ENCODE data around the gene DRICH1. TPM values are rescaled to one million over a fixed set of nuclear protein-coding genes. Genes with fewer than 3 reads are reported as not detected.
"Not testable (repeated sequence)": the region's sequence is repeated elsewhere in the genome, so short reads cannot be mapped to it uniquely, and the experiment has no call there.

DRICH1 gene, protein sequence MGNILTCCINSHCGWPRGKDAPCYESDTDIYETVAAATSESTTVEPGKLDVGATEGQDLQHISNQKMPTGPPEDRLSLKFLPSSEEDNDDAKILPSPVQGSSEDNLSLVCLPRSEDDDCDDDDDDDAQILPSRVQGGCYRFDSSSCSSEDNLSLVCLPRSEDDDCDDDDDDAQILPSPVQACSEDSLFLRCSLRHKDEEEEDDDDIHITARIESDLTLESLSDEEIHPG
- 0.38 TPM in 1 of 2 replicates, not detected in the other for total RNA-seq

DNA sequence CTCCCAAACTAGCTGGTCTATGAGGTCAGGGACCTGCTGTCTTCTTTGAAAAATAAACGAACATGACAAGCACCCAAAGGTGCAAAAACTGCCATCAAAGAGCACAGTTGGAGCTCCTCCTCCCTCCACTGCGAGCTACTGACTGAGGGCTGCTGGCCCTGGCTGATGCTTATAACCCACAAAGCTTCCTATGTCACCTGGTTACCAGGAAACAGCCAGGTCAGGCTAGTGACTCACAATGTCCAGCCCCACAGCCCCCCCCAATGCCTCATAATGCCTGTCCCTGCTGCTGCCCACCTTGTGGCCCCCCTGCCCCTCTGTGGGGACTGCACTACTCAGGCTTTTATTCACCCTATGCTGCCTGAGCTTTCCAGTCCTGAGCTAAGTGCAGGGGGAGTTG lies at the start of gene DRICH1:
TSS of gene DRICH1 (minus strand) at position 144 of the 400 bp plus-strand sequence. CDS start 298 bp downstream, outside the sequence.
- TF ChIP-seq, protein P1, sequence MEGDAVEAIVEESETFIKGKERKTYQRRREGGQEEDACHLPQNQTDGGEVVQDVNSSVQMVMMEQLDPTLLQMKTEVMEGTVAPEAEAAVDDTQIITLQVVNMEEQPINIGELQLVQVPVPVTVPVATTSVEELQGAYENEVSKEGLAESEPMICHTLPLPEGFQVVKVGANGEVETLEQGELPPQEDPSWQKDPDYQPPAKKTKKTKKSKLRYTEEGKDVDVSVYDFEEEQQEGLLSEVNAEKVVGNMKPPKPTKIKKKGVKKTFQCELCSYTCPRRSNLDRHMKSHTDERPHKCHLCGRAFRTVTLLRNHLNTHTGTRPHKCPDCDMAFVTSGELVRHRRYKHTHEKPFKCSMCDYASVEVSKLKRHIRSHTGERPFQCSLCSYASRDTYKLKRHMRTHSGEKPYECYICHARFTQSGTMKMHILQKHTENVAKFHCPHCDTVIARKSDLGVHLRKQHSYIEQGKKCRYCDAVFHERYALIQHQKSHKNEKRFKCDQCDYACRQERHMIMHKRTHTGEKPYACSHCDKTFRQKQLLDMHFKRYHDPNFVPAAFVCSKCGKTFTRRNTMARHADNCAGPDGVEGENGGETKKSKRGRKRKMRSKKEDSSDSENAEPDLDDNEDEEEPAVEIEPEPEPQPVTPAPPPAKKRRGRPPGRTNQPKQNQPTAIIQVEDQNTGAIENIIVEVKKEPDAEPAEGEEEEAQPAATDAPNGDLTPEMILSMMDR (IDR thresholded peaks at IDR 0.05; ENCODE audit: insufficient read depth, low read length, severe bottlenecking) = no peak
- no peaks in the 10 kb centered on the region for H3K27me3 ChIP-seq (ENCODE audit: control insufficient read depth, insufficient read depth, low read length)
- H3K36me3 ChIP-seq (ENCODE audit: control insufficient read depth, insufficient read depth, low read length) = no peaks in the 10 kb centered on the region
- FAIRE-seq = no peak
- no peak within 1 kb of the TSS for H3K4me3 ChIP-seq (ENCODE audit: low read depth, low read length)
- no peak for DNase-seq (ENCODE audit: low read depth)

DNA sequence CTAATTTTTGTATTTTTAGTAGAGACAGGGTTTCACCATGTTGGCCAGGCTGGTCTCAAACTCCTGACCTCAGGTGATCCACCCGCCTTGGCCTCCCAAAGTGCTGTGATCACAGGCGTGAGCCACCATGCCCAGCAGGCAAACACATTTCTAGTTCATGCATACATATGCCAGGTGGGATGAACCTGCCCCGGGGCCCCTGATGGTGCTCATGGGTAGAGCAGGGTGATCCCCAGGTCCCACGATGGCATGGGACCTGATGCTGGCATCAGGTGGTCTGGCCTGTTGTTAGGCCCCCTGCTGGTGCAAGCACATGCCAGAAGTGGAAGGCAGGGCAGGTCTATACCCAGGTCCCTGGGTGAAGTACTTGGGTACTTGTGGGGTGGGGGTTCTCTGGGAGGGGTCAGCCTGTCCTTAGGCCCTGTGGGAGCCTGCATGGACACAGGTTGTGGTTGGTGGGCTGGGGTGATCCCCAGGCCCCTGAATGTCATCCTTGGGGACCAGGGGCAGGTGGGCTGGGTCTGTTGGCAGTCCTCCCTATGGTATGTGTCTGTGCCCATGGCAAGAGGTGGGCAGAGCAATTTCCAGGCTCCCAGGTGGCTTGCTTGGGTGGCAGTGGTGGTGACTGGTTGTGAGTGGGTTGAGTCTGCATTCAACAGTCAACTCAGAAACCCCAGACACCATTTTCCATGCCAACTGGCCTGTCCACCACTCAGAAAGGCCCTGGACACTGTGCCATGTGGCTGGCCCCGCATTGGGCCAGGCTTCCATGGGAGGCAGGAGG lies 49.1 kb upstream of the DRICH1 start:
- FAIRE-seq = no peak
- Histone ChIP-seq H3K36me3 (ENCODE audit: control insufficient read depth, insufficient read depth, low read length) (no peaks in the 10 kb centered on the region), H3K27me3 (ENCODE audit: control insufficient read depth, insufficient read depth, low read length) (no peaks in the 10 kb centered on the region), H3K4me3 (ENCODE audit: low read depth, low read length) (no peak overlapping the region)
- DNase-seq (ENCODE audit: low read depth) = no peak
- TF ChIP-seq, protein P1 (IDR thresholded peaks at IDR 0.05; ENCODE audit: insufficient read depth, low read length, severe bottlenecking) = no peak

DNA sequence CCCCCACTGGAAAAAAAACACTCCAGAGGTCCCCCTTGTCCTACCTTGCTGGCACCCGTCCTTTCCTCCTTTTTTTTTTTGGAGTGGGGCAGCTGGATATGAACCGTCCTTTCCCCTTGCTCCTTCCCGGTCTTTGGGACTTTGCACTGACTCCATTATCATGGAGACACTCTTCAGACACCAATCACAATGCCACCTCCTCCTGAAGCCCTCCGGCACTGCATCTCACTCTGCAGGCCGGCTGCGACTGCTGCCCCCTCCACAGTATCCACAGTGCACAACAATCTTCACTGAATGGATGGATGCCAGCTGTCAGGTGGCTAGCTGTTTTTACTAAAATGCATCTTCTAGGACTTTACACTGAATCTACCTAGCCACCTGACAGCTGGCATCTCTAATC lies 46.0 kb upstream of the DRICH1 start:
- no peaks in the 10 kb centered on the region for H3K36me3 ChIP-seq (ENCODE audit: control insufficient read depth, insufficient read depth, low read length)
- TF ChIP-seq, protein P1 (IDR thresholded peaks at IDR 0.05; ENCODE audit: insufficient read depth, low read length, severe bottlenecking) = no peak
- FAIRE-seq (no peak), DNase-seq (ENCODE audit: low read depth) (no peak)
- H3K4me3 ChIP-seq (ENCODE audit: low read depth, low read length) = no peak overlapping the region
- H3K27me3 ChIP-seq (ENCODE audit: control insufficient read depth, insufficient read depth, low read length) = no peaks in the 10 kb centered on the region

DNA sequence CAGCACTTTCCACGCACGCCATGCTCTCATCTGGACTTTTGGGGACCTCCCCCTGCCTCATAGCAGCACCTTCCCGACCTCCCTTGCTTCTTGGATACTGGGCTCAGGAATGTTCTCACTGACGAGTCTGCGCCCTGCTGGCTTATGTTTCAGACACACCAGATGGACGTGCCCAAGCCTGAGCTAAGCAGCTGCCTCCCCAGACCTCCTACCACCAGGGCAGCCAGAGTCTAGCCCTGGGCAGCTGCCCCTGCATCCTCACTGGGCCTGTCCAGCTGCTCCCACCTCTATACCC lies 45.5 kb upstream of the DRICH1 start:
- no peak for DNase-seq (ENCODE audit: low read depth)
- no peaks in the 10 kb centered on the region for H3K27me3 ChIP-seq (ENCODE audit: control insufficient read depth, insufficient read depth, low read length)
- no peaks in the 10 kb centered on the region for H3K36me3 ChIP-seq (ENCODE audit: control insufficient read depth, insufficient read depth, low read length)
- no peak overlapping the region for H3K4me3 ChIP-seq (ENCODE audit: low read depth, low read length)
- no peak for FAIRE-seq
- TF ChIP-seq, protein P1 (IDR thresholded peaks at IDR 0.05; ENCODE audit: insufficient read depth, low read length, severe bottlenecking) = no peak

DNA sequence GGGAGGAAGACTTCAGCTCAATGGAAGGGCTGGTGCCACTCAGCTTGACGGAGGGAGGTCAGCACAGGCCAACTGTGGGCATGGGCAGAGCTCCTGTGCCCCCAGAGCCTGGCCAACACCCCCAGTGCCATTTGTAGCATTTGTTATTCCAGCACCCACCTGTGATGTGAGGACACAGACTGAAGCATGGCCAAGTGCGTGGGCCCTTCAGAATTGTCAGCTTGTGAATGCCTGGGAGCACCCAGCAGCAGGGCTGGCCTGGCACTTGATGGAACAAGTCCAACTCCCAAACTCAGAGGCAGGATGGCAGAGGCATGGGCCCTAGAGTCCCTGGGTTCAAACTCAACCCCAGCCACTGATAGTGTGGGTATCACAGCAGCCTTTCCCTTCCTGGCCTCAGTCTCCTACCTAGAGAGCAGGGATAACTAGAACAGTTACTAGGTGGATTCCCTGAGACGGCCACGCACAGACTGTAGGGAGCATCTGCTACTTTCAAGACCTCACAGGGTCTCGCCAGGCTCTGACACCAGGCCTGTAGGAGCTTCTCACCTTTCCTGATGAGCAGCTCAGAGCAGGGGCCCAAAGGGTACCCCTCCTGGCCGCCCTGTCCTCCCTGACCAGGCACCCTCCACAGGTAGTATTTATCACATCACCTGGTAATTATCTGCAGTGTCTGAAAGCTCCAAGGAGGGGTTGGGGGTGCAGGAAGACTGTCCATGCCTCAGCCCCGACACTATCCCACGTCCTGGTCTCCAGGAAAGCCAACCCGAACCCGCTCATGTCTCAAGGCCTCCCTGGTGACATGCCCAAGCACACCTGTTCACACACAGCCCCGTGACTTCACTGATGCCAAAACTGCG lies 45.0 kb upstream of the DRICH1 start:
- not testable (repeated sequence) for H3K27me3 ChIP-seq (ENCODE audit: control insufficient read depth, insufficient read depth, low read length); H3K36me3 ChIP-seq (ENCODE audit: control insufficient read depth, insufficient read depth, low read length); DNase-seq (ENCODE audit: low read depth); H3K4me3 ChIP-seq (ENCODE audit: low read depth, low read length)
- FAIRE-seq = peak; percentile 60
